ENCODE measurements around the gene SELENOF. TPM values are rescaled to one million over a fixed set of nuclear protein-coding genes. Genes with fewer than 3 reads are reported as not detected.

The SELENOF gene
- total RNA-seq, 1 donor from 2014 or later, result 198 TPM

GRCh38 chr1:86942042-86942441 lies 28.1 kb upstream of the SELENOF start:
- H3K36me3 Mint-ChIP-seq (ENCODE audit: unreplicated experiment), result no peaks in the 10 kb centered on the region
- no peaks in the 10 kb centered on the region for H3K27me3 Mint-ChIP-seq (ENCODE audit: unreplicated experiment)
- H3K4me3 Mint-ChIP-seq (ENCODE audit: unreplicated experiment), result no peak overlapping the region
- H3K27ac Mint-ChIP-seq (ENCODE audit: unreplicated experiment), result no peak overlapping the region
- H3K4me1 Mint-ChIP-seq (ENCODE audit: unreplicated experiment), result peaks cover 2% of the 10 kb centered on the region
- TF ChIP-seq, protein P1, sequence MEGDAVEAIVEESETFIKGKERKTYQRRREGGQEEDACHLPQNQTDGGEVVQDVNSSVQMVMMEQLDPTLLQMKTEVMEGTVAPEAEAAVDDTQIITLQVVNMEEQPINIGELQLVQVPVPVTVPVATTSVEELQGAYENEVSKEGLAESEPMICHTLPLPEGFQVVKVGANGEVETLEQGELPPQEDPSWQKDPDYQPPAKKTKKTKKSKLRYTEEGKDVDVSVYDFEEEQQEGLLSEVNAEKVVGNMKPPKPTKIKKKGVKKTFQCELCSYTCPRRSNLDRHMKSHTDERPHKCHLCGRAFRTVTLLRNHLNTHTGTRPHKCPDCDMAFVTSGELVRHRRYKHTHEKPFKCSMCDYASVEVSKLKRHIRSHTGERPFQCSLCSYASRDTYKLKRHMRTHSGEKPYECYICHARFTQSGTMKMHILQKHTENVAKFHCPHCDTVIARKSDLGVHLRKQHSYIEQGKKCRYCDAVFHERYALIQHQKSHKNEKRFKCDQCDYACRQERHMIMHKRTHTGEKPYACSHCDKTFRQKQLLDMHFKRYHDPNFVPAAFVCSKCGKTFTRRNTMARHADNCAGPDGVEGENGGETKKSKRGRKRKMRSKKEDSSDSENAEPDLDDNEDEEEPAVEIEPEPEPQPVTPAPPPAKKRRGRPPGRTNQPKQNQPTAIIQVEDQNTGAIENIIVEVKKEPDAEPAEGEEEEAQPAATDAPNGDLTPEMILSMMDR (IDR thresholded peaks at IDR 0.05), result no peak
- H3K9me3 Mint-ChIP-seq (ENCODE audit: unreplicated experiment), result no peaks in the 10 kb centered on the region
- no peak for DNase-seq (ENCODE audit: extremely low spot score, unreplicated experiment)

DNA sequence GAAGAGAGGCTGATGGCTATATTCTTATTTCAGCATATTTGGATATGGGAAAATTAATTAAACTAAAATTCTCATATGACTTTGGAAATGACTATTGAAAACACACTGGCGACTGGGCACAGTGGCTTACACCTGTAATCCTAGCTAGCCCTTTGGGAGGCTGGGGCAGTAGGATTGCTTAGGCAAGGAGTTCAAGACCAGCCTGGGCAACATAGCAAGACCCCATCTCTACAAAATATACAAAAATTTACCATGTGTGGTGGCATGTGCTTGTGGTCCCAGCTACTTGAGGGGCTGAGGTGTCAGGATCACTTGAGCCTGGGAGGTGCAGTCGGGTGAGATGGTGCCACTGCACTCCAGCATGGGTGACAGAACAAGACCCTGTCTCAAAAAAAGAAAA lies 26.7 kb upstream of the SELENOF start:
- DNase-seq (ENCODE audit: extremely low spot score, unreplicated experiment), result no peak
- H3K27me3 Mint-ChIP-seq (ENCODE audit: unreplicated experiment), result no peaks in the 10 kb centered on the region
- no peak overlapping the region for H3K4me3 Mint-ChIP-seq (ENCODE audit: unreplicated experiment)
- TF ChIP-seq, protein P1 (IDR thresholded peaks at IDR 0.05), result no peak
- no peak overlapping the region for H3K27ac Mint-ChIP-seq (ENCODE audit: unreplicated experiment)
- peaks cover 2% of the 10 kb centered on the region for H3K4me1 Mint-ChIP-seq (ENCODE audit: unreplicated experiment)
- no peaks in the 10 kb centered on the region for H3K9me3 Mint-ChIP-seq (ENCODE audit: unreplicated experiment)
- H3K36me3 Mint-ChIP-seq (ENCODE audit: unreplicated experiment), result no peaks in the 10 kb centered on the region

DNA sequence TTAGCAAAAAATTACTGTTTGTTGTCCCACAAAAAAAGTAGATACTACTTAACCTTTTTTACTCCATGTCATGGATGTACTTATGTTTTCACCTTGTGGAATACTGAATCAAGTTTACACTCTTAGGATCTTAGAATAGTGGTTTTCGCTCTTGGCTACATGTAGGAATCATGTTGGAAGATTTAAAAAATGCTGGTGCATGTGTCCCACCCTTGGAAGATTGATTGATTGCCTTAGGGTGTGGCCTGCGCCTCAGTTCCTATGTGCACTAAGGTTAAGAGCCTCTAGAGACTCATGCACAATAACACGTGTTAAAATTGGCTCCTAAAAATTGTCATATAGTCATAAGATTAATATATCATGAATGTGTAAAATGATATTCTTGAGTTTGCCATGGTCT lies 25.5 kb upstream of the SELENOF start:
- H3K4me3 Mint-ChIP-seq (ENCODE audit: unreplicated experiment), result no peak overlapping the region
- no peaks in the 10 kb centered on the region for H3K27me3 Mint-ChIP-seq (ENCODE audit: unreplicated experiment)
- TF ChIP-seq, protein P1 (IDR thresholded peaks at IDR 0.05), result no peak
- no peak overlapping the region for H3K27ac Mint-ChIP-seq (ENCODE audit: unreplicated experiment)
- H3K9me3 Mint-ChIP-seq (ENCODE audit: unreplicated experiment), result no peaks in the 10 kb centered on the region
- DNase-seq (ENCODE audit: extremely low spot score, unreplicated experiment), result no peak
- H3K4me1 Mint-ChIP-seq (ENCODE audit: unreplicated experiment), result peaks cover 2% of the 10 kb centered on the region
- no peaks in the 10 kb centered on the region for H3K36me3 Mint-ChIP-seq (ENCODE audit: unreplicated experiment)

DNA sequence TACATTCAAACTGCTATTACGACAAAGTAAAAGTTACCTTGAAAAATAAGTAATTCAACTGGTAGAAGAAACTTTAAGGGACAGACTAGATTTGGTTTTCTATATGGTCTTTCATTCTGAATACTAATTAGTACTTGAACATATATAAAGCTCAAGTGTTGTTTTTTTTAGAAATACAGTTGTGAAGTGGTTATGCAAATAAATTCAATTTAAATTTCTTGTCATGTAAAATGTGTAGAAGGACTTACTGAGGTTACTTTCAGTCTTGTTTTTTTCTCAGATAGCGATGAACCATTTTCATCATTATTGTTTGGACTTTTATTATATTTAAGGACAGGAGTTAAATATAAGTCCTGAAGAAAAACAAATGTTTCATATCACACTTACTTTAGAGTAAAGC lies 24.9 kb upstream of the SELENOF start:
- H3K36me3 Mint-ChIP-seq (ENCODE audit: unreplicated experiment), result no peaks in the 10 kb centered on the region

DNA sequence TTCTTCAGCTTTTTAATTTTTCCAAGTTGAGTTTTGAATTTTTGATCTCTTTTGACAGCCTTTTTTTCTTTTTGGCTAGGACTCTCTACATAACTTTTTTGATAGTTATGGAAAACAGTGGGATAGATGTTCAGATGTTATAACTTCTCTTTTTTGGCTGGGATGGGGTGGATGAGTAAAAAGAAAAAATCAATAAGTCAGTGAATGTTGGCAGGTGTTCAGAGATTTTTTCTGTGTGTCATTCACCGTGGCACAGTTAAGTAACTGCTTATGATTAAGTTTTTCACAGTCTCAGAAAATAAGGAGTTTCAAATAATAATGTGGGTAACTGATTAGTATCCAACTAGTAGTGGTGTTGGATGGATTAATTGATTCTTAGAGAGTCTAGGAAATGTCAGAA lies 24.5 kb upstream of the SELENOF start:
- Mint-ChIP-seq H3K4me1 (ENCODE audit: unreplicated experiment) (peaks cover 7% of the 10 kb centered on the region), H3K4me3 (ENCODE audit: unreplicated experiment) (no peak overlapping the region), H3K27ac (ENCODE audit: unreplicated experiment) (no peak overlapping the region), H3K27me3 (ENCODE audit: unreplicated experiment) (no peaks in the 10 kb centered on the region), H3K9me3 (ENCODE audit: unreplicated experiment) (no peaks in the 10 kb centered on the region), H3K36me3 (ENCODE audit: unreplicated experiment) (no peaks in the 10 kb centered on the region)
- TF ChIP-seq, protein P1 (IDR thresholded peaks at IDR 0.05), result no peak
- no peak for DNase-seq (ENCODE audit: extremely low spot score, unreplicated experiment)

More for the DNA sequence above, 24.9 kb upstream of the SELENOF start:
- Mint-ChIP-seq H3K4me3 (ENCODE audit: unreplicated experiment) (no peak overlapping the region), H3K4me1 (ENCODE audit: unreplicated experiment) (peaks cover 7% of the 10 kb centered on the region), H3K27me3 (ENCODE audit: unreplicated experiment) (no peaks in the 10 kb centered on the region), H3K9me3 (ENCODE audit: unreplicated experiment) (no peaks in the 10 kb centered on the region), H3K27ac (ENCODE audit: unreplicated experiment) (no peak overlapping the region)
- no peak for DNase-seq (ENCODE audit: extremely low spot score, unreplicated experiment)
- TF ChIP-seq, protein P1 (IDR thresholded peaks at IDR 0.05), result no peak
